ENCODE results near the gene TMSB4Y. TPM values are rescaled to one million over a fixed set of nuclear protein-coding genes. Genes with fewer than 3 reads are reported as not detected.

Gene TMSB4Y
- total and polyA plus RNA-seq, 2 of the 13 experiments (the other 11 are each of a cell fraction or from before 2014, with no cell fraction given): 0.15 to 0.49 TPM

GRCh38 chrY:13751289-13752071 lies 47.8 kb downstream of the TMSB4Y start (continued):
- no peak for TF ChIP-seq CREBL2 (CRISPR knock-in tag; IDR thresholded peaks at IDR 0.05; ENCODE audit: borderline replicate concordance)

- Histone ChIP-seq H3K9ac (ENCODE audit: insufficient read depth, low read depth, low read length) (no peak overlapping the region), H3K36me3 (replicated peaks in 1 of 2; ENCODE audit: control insufficient read depth in 1 of 2, insufficient read depth in 2 of 2, low read length in 2 of 2) (no peaks in the 10 kb centered on the region), H3K9me3 (ENCODE audit: low read length) (no peaks in the 10 kb centered on the region), H3K4me1 (ENCODE audit: insufficient read depth, low read length) (no peaks in the 10 kb centered on the region), H3K79me2 (ENCODE audit: insufficient read depth, low read length) (no peaks in the 10 kb centered on the region), H4K20me1 (ENCODE audit: insufficient read depth, low read length) (no peaks in the 10 kb centered on the region), H3K4me2 (ENCODE audit: low read depth, low read length) (no peak overlapping the region), H3K27ac (ENCODE audit: extremely low read length, insufficient read depth, low read length) (no peak overlapping the region), H3K4me3 (replicated peaks in 1 of 3; ENCODE audit: insufficient read depth in 1 of 3, low read depth in 2 of 3, low read length in 3 of 3) (no peak overlapping the region), H3K27me3 (ENCODE audit: control insufficient read depth in 1 of 2, insufficient read depth in 2 of 2, low read length in 2 of 2) (no peaks in the 10 kb centered on the region), H2AFZ (ENCODE audit: low read length) (no peak overlapping the region)
- POLR2A ChIA-PET: no interaction called here
- no TSS peak for BruUV-seq (replicated peaks)
- in situ Hi-C loops (cut with HindIII; ENCODE audit: extremely low pct_ligation_motif_present, low pct_unique_long_range_greater_than_20kb) (no loop called here), intact Hi-C loops (cut with micrococcal nuclease; ENCODE audit: unreplicated experiment) (no loop called here)
- FAIRE-seq (no peak), ATAC-seq (no peak), DNase-seq (ENCODE audit: low spot score) (no peak)
- no CpG with 5 or more reads among the region's 1 CpG for WGBS (ENCODE audit: low lambda C conversion rate)
- CTCF ChIA-PET (ENCODE audit: low intra/inter-chr PET ratio, low total read pairs): no interaction called here
- no peak for TF ChIP-seq ZNF839 (CRISPR knock-in tag; IDR thresholded peaks at IDR 0.05; ENCODE audit: borderline replicate concordance)
- TF ChIP-seq ZNF800 (CRISPR knock-in tag; IDR thresholded peaks at IDR 0.05): no peak
- TF ChIP-seq ZKSCAN1 (IDR thresholded peaks at IDR 0.05; ENCODE audit: low read length): no peak
- TF ChIP-seq MBD4 (IDR thresholded peaks at IDR 0.05; ENCODE audit: borderline replicate concordance, low read length): no peak
- TF ChIP-seq TCF12 (IDR thresholded peaks at IDR 0.05): no peak
- TF ChIP-seq TCF12 (CRISPR knock-in tag; IDR thresholded peaks at IDR 0.05): no peak
- TF ChIP-seq ZNF720 (CRISPR knock-in tag; IDR thresholded peaks at IDR 0.05): no peak
- no peak for TF ChIP-seq CSRNP1 (CRISPR knock-in tag; IDR thresholded peaks at IDR 0.05)
- no peak for TF ChIP-seq HNRNPUL1 (IDR thresholded peaks at IDR 0.05; ENCODE audit: low read depth, low read length)
- no peak for TF ChIP-seq PPARG (CRISPR knock-in tag; conservative IDR thresholded peaks at IDR 0.05)
- TF ChIP-seq ZHX1 (CRISPR knock-in tag; IDR thresholded peaks at IDR 0.05; ENCODE audit: low read depth): no peak
- no peak for TF ChIP-seq ZNF503 (CRISPR knock-in tag; IDR thresholded peaks at IDR 0.05)
- TF ChIP-seq ATRX (CRISPR knock-in tag; IDR thresholded peaks at IDR 0.05; ENCODE audit: borderline replicate concordance): no peak
Observed at GRCh38 chrY:13754661-13755060, 51.0 kb downstream of the TMSB4Y start.
